ENCODE measurements around the gene ARF6. TPM values are rescaled to one million over a fixed set of nuclear protein-coding genes. Genes with fewer than 3 reads are reported as not detected.

ARF6 gene
- total and polyA plus RNA-seq, 5 donors from 2014 or later, result 94.6 to 171 (median 152) TPM

DNA sequence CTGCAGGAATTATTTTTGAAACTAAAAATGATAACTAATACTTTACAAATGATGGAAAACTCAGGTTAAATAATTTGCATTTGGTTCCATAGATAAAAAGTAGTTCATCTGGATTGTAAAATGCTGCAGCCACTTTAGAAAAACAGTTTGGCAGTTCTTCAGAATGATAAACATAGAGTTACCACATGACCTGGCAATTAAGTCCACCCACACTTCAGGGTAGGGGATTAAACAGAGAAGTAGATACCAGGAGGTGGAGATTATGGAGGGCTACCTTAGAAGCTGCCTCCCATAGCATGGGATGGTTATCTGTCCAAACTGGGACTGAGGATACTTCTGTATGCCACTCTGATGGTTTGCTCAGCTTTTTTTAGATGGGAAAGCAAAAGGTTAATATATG lies 22.2 kb downstream of the ARF6 start:
- Histone ChIP-seq H3K4me3 (ENCODE audit: low read depth, low read length) (no peak overlapping the region), H3K4me1 (ENCODE audit: control insufficient read depth, insufficient read depth, low read length, poor library complexity, severe bottlenecking) (peaks cover 1% of the 10 kb centered on the region), H3K9me3 (ENCODE audit: control insufficient read depth in 2 of 2, low read length in 2 of 2) (no peaks in the 10 kb centered on the region), H3K27me3 (ENCODE audit: control insufficient read depth, insufficient read depth, low read length) (no peaks in the 10 kb centered on the region), H3K36me3 (ENCODE audit: control insufficient read depth, insufficient read depth, low read length) (no peaks in the 10 kb centered on the region), H3K27ac (ENCODE audit: insufficient read depth, low read length, poor library complexity, severe bottlenecking) (no peak overlapping the region)
- DNase-seq (no peak), ATAC-seq (ENCODE audit: low read depth in 2 of 2) (no peak)
- Mint-ChIP-seq H3K9me3 (no peaks in the 10 kb centered on the region), H3K27me3 (no peaks in the 10 kb centered on the region), H3K4me1 (peaks cover 6 to 10% (median 9%) of the 10 kb centered on the region in 4 donors), H3K4me3 (no peak overlapping the region), H3K27ac (no peak overlapping the region), H3K36me3 (no peaks in the 10 kb centered on the region)

DNA sequence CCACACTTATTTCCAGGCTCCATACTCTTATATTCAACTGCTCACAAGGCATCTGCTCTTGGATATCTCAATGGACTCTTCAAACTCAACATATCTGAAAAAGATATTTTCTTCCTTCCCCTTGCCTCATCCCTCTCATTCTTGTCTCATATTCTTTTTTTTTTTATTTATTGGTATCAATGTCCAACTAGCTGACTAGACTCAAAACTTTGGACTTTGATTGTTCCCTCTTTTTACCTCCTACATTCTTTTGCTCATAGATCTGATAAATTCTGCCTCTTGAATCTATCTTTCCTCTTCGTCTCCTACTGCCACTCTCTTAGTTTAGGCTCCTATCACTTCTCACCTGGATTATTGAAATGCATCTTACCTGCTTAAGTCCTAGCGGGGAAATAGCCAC lies 25.8 kb downstream of the ARF6 start:
- no peaks in the 10 kb centered on the region for H3K9me3 ChIP-seq (ENCODE audit: control insufficient read depth in 2 of 2, low read length in 2 of 2)
- no peaks in the 10 kb centered on the region for H3K27me3 Mint-ChIP-seq
- ATAC-seq (ENCODE audit: low read depth in 2 of 2) (no peak), DNase-seq (no peak)
- no peak overlapping the region for H3K27ac ChIP-seq (ENCODE audit: insufficient read depth, low read length, poor library complexity, severe bottlenecking)
- H3K36me3 Mint-ChIP-seq, result no peaks in the 10 kb centered on the region
- no peak overlapping the region for H3K27ac Mint-ChIP-seq
- peaks cover 4% of the 10 kb centered on the region for H3K4me1 ChIP-seq (ENCODE audit: control insufficient read depth, insufficient read depth, low read length, poor library complexity, severe bottlenecking)
- H3K4me1 Mint-ChIP-seq, result peaks cover 11 to 26% (median 17%) of the 10 kb centered on the region in 4 donors
- H3K4me3 ChIP-seq (ENCODE audit: low read depth, low read length), result no peak overlapping the region
- no peak overlapping the region for H3K4me3 Mint-ChIP-seq
- H3K9me3 Mint-ChIP-seq, result no peaks in the 10 kb centered on the region
- no peaks in the 10 kb centered on the region for H3K27me3 ChIP-seq (ENCODE audit: control insufficient read depth, insufficient read depth, low read length)
- H3K36me3 ChIP-seq (ENCODE audit: control insufficient read depth, insufficient read depth, low read length), result no peaks in the 10 kb centered on the region

DNA sequence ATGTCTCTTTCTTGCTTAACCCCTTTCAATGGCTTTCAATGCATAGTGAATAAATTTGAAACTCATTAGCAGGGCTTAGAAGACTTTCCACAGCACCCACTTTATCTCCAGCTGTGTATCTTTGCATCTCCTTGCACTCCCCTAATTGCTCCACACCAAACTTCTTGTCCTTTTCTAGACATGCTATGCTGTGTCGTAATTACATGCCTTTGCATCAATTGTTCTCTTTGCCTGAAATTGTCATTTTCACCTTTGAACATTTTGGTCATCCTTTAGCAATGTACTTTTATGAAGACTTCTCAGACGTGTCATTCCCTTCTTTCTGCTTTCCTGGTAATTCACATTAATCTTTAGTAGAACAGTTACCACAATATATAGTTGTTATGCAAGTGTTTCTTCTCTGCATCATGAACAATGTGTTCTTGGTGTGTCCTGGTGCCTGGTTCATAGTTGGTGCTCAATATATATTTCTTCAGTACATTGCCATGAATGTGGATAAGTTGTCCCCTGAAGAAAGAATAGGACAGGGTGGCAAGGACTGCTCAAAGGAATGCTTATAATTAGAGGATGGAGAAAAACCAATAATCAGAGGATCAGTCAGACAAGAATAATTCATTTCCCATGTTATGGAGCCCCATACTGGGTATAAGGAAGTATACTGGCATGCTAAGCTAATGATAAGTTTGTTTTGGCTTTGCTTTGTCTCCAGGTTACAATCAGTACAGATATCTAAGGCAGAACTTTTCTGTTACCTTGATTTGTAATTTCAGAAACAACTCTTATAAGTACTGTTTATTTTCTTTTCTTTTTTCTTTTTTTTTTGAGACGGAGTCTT lies 27.2 kb downstream of the ARF6 start:
- H3K4me3 Mint-ChIP-seq, result no peak overlapping the region
- no peaks in the 10 kb centered on the region for H3K9me3 ChIP-seq (ENCODE audit: control insufficient read depth in 2 of 2, low read length in 2 of 2)
- ATAC-seq (ENCODE audit: low read depth in 2 of 2) (no peak), DNase-seq (no peak)
- no peaks in the 10 kb centered on the region for H3K36me3 ChIP-seq (ENCODE audit: control insufficient read depth, insufficient read depth, low read length)
- no peaks in the 10 kb centered on the region for H3K27me3 Mint-ChIP-seq
- H3K36me3 Mint-ChIP-seq, result no peaks in the 10 kb centered on the region
- H3K27me3 ChIP-seq (ENCODE audit: control insufficient read depth, insufficient read depth, low read length), result no peaks in the 10 kb centered on the region
- peaks cover 4% of the 10 kb centered on the region for H3K4me1 ChIP-seq (ENCODE audit: control insufficient read depth, insufficient read depth, low read length, poor library complexity, severe bottlenecking)
- H3K4me3 ChIP-seq (ENCODE audit: low read depth, low read length), result no peak overlapping the region
- H3K27ac ChIP-seq (ENCODE audit: insufficient read depth, low read length, poor library complexity, severe bottlenecking), result no peak overlapping the region
- no peaks in the 10 kb centered on the region for H3K9me3 Mint-ChIP-seq
- H3K4me1 Mint-ChIP-seq, result peaks cover 11 to 26% (median 17%) of the 10 kb centered on the region in 4 donors
- peak overlapping the region in 2 of 3 donors; percentile 7 to 21 for H3K27ac Mint-ChIP-seq

DNA sequence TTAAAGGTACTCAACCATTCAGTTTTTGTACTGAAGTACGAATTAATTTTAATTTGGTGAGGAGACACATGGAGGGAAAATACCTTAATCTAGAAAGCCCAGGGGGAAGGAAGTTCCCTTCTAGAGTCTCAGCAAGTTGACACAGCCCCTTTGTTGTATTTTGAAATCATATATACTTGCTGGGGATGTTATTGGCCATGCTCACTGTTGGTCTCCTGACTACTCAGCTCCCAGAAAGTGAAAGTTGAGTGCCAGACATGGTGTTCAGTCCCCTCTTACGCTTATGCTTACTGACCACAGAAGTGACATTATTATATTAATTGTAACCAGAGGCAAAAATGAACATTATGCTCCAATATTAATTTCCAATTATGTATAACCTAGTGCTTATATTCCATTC lies 28.1 kb downstream of the ARF6 start:
- DNase-seq (no peak), ATAC-seq (ENCODE audit: low read depth in 2 of 2) (no peak)
- Histone ChIP-seq H3K4me1 (ENCODE audit: control insufficient read depth, insufficient read depth, low read length, poor library complexity, severe bottlenecking) (peaks cover 4% of the 10 kb centered on the region), H3K27me3 (ENCODE audit: control insufficient read depth, insufficient read depth, low read length) (no peaks in the 10 kb centered on the region), H3K4me3 (ENCODE audit: low read depth, low read length) (no peak overlapping the region), H3K36me3 (ENCODE audit: control insufficient read depth, insufficient read depth, low read length) (no peaks in the 10 kb centered on the region), H3K9me3 (ENCODE audit: control insufficient read depth in 2 of 2, low read length in 2 of 2) (no peaks in the 10 kb centered on the region), H3K27ac (ENCODE audit: insufficient read depth, low read length, poor library complexity, severe bottlenecking) (no peak overlapping the region)
- Mint-ChIP-seq H3K36me3 (no peaks in the 10 kb centered on the region), H3K27me3 (no peaks in the 10 kb centered on the region), H3K9me3 (no peaks in the 10 kb centered on the region), H3K4me1 (peaks cover 11 to 26% (median 15%) of the 10 kb centered on the region in 4 donors), H3K27ac (no peak overlapping the region), H3K4me3 (peak overlapping the region in 1 of 4 donors; percentile 83)

DNA sequence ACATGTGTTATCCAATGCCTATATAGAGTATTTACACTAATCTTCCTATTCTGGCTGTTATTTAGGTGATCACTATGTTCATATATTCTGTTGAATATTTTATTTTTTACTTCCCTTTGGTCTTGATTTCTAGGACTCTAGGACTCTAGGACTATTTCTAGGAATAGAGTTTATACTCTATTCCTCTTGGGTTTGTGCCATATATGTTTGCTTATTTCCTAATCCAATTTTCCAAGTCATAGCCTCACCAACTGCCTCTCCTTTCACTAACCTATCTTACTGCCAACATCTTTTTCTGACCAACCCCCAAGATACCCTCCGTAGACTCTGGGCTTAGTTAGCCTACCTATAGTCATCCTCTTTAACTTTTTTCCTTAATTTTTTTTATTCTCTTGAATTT lies 28.5 kb downstream of the ARF6 start:
- no peaks in the 10 kb centered on the region for H3K9me3 Mint-ChIP-seq
- Histone ChIP-seq H3K27ac (ENCODE audit: insufficient read depth, low read length, poor library complexity, severe bottlenecking) (no peak overlapping the region), H3K27me3 (ENCODE audit: control insufficient read depth, insufficient read depth, low read length) (no peaks in the 10 kb centered on the region), H3K4me1 (ENCODE audit: control insufficient read depth, insufficient read depth, low read length, poor library complexity, severe bottlenecking) (peaks cover 4% of the 10 kb centered on the region), H3K36me3 (ENCODE audit: control insufficient read depth, insufficient read depth, low read length) (no peaks in the 10 kb centered on the region), H3K9me3 (ENCODE audit: control insufficient read depth in 2 of 2, low read length in 2 of 2) (no peaks in the 10 kb centered on the region), H3K4me3 (ENCODE audit: low read depth, low read length) (no peak overlapping the region)
- no peaks in the 10 kb centered on the region for H3K27me3 Mint-ChIP-seq
- no peak overlapping the region for H3K4me3 Mint-ChIP-seq
- no peak overlapping the region for H3K27ac Mint-ChIP-seq
- no peak for ATAC-seq (ENCODE audit: low read depth in 2 of 2)
- no peaks in the 10 kb centered on the region for H3K36me3 Mint-ChIP-seq
- no peak for DNase-seq
- H3K4me1 Mint-ChIP-seq, result peaks cover 11 to 26% (median 15%) of the 10 kb centered on the region in 4 donors

DNA sequence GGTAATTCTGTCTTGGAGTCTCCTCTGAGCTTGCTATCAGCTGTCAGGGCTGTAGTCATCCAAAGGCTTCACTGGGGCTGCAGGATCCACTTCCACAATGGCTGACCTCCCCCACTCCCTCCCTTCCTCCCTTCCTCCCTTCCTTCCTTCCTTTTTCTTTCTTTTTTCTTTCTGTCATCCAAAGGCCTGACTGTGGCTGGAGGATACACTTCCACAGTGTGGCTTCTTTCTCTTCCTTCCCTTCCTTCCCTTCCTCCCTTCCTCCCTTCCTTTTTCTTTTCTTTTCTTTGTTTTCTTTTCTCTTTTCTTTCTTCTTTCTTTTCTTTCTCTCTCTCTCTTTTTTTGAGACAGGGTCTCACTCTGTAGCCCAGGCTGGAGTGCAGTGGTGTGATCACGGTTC lies 30.6 kb downstream of the ARF6 start:
- peaks cover 4% of the 10 kb centered on the region for H3K4me1 ChIP-seq (ENCODE audit: control insufficient read depth, insufficient read depth, low read length, poor library complexity, severe bottlenecking)
- H3K4me3 ChIP-seq (ENCODE audit: low read depth, low read length), result no peak overlapping the region
- H3K27ac ChIP-seq (ENCODE audit: insufficient read depth, low read length, poor library complexity, severe bottlenecking), result no peak overlapping the region
- H3K36me3 ChIP-seq (ENCODE audit: control insufficient read depth, insufficient read depth, low read length), result no peaks in the 10 kb centered on the region
- DNase-seq (no peak), ATAC-seq (ENCODE audit: low read depth in 2 of 2) (no peak)
- H3K27me3 Mint-ChIP-seq, result no peaks in the 10 kb centered on the region
- no peaks in the 10 kb centered on the region for H3K9me3 ChIP-seq (ENCODE audit: control insufficient read depth in 2 of 2, low read length in 2 of 2)
- no peaks in the 10 kb centered on the region for H3K9me3 Mint-ChIP-seq
- no peaks in the 10 kb centered on the region for H3K27me3 ChIP-seq (ENCODE audit: control insufficient read depth, insufficient read depth, low read length)
- no peak overlapping the region for H3K4me3 Mint-ChIP-seq
- peak overlapping the region in 1 of 3 donors; percentile 54 for H3K27ac Mint-ChIP-seq
- peaks cover 9 to 26% (median 15%) of the 10 kb centered on the region in 4 donors for H3K4me1 Mint-ChIP-seq
- H3K36me3 Mint-ChIP-seq, result no peaks in the 10 kb centered on the region

DNA sequence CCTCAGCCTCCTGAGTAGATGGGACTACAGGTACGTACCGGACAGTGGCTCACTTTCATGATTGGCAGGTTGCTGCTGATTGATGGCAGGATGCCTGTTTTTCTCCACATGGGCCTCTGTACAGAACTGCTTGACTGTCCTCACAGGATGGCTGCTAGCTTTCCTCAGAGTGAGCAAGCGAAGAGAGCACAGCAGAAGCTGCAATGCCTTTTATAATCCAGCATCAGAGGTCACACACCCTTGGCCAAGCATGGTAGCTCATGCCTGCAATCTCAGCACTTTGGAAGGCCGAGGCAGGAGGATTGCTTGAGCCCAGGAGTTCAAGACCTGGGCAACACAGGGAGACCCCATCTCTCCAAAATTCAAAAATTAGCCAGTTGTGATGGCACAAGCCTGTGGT lies 31.0 kb downstream of the ARF6 start:
- Histone ChIP-seq H3K4me1 (ENCODE audit: control insufficient read depth, insufficient read depth, low read length, poor library complexity, severe bottlenecking) (peaks cover 4% of the 10 kb centered on the region), H3K27me3 (ENCODE audit: control insufficient read depth, insufficient read depth, low read length) (no peaks in the 10 kb centered on the region), H3K36me3 (ENCODE audit: control insufficient read depth, insufficient read depth, low read length) (no peaks in the 10 kb centered on the region), H3K9me3 (ENCODE audit: control insufficient read depth in 2 of 2, low read length in 2 of 2) (no peaks in the 10 kb centered on the region), H3K4me3 (ENCODE audit: low read depth, low read length) (no peak overlapping the region), H3K27ac (ENCODE audit: insufficient read depth, low read length, poor library complexity, severe bottlenecking) (no peak overlapping the region)
- H3K27ac Mint-ChIP-seq, result peak overlapping the region in 1 of 3 donors; percentile 54
- peaks cover 8 to 22% (median 13%) of the 10 kb centered on the region in 4 donors for H3K4me1 Mint-ChIP-seq
- no peak for DNase-seq
- H3K4me3 Mint-ChIP-seq, result no peak overlapping the region
- H3K36me3 Mint-ChIP-seq, result no peaks in the 10 kb centered on the region
- no peaks in the 10 kb centered on the region for H3K27me3 Mint-ChIP-seq
- no peaks in the 10 kb centered on the region for H3K9me3 Mint-ChIP-seq
- ATAC-seq (ENCODE audit: low read depth in 2 of 2), result no peak

DNA sequence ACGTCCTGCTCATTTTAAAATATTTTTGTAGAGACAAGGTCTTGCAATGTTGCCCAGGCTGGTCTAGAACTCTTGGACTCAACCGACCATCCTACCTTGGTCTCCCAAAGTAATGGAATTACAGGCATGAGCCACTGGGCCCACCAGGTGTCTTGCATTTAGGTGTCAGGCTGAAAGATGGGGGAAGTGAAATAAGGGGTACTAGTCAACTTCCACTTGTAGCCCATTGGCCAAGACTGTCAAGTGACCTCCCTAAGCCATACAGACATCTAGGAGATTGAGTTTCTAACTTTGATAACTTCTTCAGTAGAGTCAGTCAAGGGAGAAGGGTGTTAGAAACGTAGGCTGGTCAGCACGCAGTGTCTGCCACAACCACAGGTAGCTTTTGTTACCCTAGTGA lies 32.0 kb downstream of the ARF6 start:
- no peak overlapping the region for H3K4me3 ChIP-seq (ENCODE audit: low read depth, low read length)
- no peak overlapping the region for H3K27ac ChIP-seq (ENCODE audit: insufficient read depth, low read length, poor library complexity, severe bottlenecking)
- Mint-ChIP-seq H3K4me3 (no peak overlapping the region), H3K36me3 (no peaks in the 10 kb centered on the region), H3K27ac (no peak overlapping the region), H3K9me3 (no peaks in the 10 kb centered on the region), H3K4me1 (peaks cover 7 to 18% (median 13%) of the 10 kb centered on the region in 4 donors), H3K27me3 (no peaks in the 10 kb centered on the region)
- H3K4me1 ChIP-seq (ENCODE audit: control insufficient read depth, insufficient read depth, low read length, poor library complexity, severe bottlenecking), result peaks cover 4% of the 10 kb centered on the region
- no peaks in the 10 kb centered on the region for H3K27me3 ChIP-seq (ENCODE audit: control insufficient read depth, insufficient read depth, low read length)
- H3K9me3 ChIP-seq (ENCODE audit: control insufficient read depth in 2 of 2, low read length in 2 of 2), result no peaks in the 10 kb centered on the region
- DNase-seq (no peak), ATAC-seq (ENCODE audit: low read depth in 2 of 2) (no peak)
- H3K36me3 ChIP-seq (ENCODE audit: control insufficient read depth, insufficient read depth, low read length), result no peaks in the 10 kb centered on the region
